ENCODE data around the gene FOXO3. TPM values are rescaled to one million over a fixed set of nuclear protein-coding genes. Genes with fewer than 3 reads are reported as not detected.

The FOXO3 gene
- total RNA-seq, 2 donors from 2014 or later = 33.4 to 61.7 TPM

- no peak for DNase-seq
- Histone ChIP-seq H3K4me3 (no peak overlapping the region), H3K27me3 (no peaks in the 10 kb centered on the region), H3K4me1 (no peaks in the 10 kb centered on the region), H3K9ac (ENCODE audit: low read depth in 2 of 2, low read length in 2 of 2) (no peak overlapping the region), H3K36me3 (no peaks in the 10 kb centered on the region), H3K9me3 (no peaks in the 10 kb centered on the region), H3K27ac (peak overlapping the region; percentile 2)
- TF ChIP-seq, protein P1, sequence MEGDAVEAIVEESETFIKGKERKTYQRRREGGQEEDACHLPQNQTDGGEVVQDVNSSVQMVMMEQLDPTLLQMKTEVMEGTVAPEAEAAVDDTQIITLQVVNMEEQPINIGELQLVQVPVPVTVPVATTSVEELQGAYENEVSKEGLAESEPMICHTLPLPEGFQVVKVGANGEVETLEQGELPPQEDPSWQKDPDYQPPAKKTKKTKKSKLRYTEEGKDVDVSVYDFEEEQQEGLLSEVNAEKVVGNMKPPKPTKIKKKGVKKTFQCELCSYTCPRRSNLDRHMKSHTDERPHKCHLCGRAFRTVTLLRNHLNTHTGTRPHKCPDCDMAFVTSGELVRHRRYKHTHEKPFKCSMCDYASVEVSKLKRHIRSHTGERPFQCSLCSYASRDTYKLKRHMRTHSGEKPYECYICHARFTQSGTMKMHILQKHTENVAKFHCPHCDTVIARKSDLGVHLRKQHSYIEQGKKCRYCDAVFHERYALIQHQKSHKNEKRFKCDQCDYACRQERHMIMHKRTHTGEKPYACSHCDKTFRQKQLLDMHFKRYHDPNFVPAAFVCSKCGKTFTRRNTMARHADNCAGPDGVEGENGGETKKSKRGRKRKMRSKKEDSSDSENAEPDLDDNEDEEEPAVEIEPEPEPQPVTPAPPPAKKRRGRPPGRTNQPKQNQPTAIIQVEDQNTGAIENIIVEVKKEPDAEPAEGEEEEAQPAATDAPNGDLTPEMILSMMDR (IDR thresholded peaks at IDR 0.05) = no peak
- intact Hi-C loops (cut with DNase I) = no loop called here
Observed at GRCh38 chr6:108650325-108650724, 89.6 kb downstream of the FOXO3 start.

DNA sequence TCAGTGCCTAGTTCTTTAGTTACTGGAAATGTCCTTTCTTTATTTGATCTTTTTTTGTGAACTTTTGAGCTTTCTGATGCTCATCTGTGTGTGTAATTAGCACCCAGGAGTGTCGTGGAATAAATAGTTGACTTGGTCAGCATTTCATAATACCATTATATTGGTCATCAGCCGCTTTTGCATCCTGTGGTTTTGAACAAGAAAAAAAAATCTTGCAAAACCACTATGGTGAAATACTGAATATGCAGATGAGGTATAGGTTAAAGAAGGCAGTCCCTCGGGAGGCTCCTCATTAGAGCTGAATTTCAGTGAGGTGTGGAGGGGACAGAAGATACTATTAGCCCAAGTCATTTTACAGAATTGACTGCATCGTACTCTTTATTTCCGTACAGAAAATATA, 90.1 kb downstream of the FOXO3 start:
- Histone ChIP-seq H3K9me3 (no peaks in the 10 kb centered on the region), H3K27me3 (no peaks in the 10 kb centered on the region), H3K4me1 (no peaks in the 10 kb centered on the region), H3K36me3 (no peaks in the 10 kb centered on the region), H3K4me3 (no peak overlapping the region), H3K27ac (peak overlapping the region; percentile 29), H3K9ac (ENCODE audit: low read depth in 2 of 2, low read length in 2 of 2) (no peak overlapping the region)
- TF ChIP-seq, protein P1 (IDR thresholded peaks at IDR 0.05) = no peak
- intact Hi-C loops (cut with DNase I) = no loop called here
- DNase-seq = no peak

- intact Hi-C loops (cut with DNase I) = no loop called here
- Histone ChIP-seq H3K36me3 (no peaks in the 10 kb centered on the region), H3K4me3 (no peak overlapping the region), H3K27me3 (no peaks in the 10 kb centered on the region), H3K9me3 (no peaks in the 10 kb centered on the region), H3K9ac (ENCODE audit: low read depth in 2 of 2, low read length in 2 of 2) (peak overlapping the region in 1 of 2 donors; percentile 17), H3K4me1 (peaks cover 4% of the 10 kb centered on the region), H3K27ac (peak overlapping the region; percentile 29)
- DNase-seq = no peak
- TF ChIP-seq, protein P1 (IDR thresholded peaks at IDR 0.05) = no peak
Observed at GRCh38 chr6:108651340-108652227, 90.9 kb downstream of the FOXO3 start.

DNA sequence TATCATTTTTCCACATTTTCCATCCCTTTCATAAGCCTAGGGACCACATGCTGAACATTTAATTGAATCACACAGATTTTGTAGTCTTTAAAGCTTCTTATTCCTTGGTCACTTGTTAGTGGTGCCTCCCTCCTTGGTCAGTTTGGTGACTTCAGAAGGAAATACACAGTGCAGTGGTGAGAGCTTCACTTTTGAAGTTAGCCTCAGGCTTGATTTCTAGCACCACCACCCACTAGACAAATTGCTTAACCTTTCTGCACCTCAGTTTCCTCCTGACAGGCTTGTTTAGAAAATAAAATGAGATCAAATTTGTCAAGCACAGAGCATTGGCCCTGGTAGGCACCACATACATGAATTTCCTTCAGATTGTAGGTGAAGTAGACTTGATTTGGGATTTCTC, 91.7 kb downstream of the FOXO3 start:
- TF ChIP-seq, protein P1 (IDR thresholded peaks at IDR 0.05) = no peak
- Histone ChIP-seq H3K36me3 (no peaks in the 10 kb centered on the region), H3K9ac (ENCODE audit: low read depth in 2 of 2, low read length in 2 of 2) (no peak overlapping the region), H3K27me3 (no peaks in the 10 kb centered on the region), H3K9me3 (no peaks in the 10 kb centered on the region), H3K4me3 (no peak overlapping the region), H3K27ac (peak overlapping the region; percentile 29), H3K4me1 (peaks cover 9% of the 10 kb centered on the region)
- intact Hi-C loops (cut with DNase I) = no loop called here
- no peak for DNase-seq

DNA sequence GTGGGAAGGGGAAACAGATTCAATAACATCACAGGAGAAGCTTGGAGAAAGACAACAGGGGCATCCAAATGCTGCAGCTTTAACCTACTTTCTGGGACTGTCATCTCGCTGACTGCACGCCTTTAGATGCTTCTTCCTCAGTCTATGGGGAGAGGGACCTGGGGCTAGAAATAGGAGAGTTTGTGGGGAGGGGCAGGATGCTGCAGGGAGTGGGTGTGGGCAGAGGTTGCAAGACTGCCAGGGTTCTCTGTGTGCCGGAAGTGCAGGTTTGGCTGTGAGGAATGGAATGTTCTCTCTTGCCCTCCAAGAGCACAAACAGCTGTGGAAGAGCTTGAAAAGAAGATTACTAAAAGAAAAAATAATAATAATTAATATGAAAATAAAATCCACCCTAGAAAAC, 93.2 kb downstream of the FOXO3 start:
- Histone ChIP-seq H3K9ac (ENCODE audit: low read depth in 2 of 2, low read length in 2 of 2) (no peak overlapping the region), H3K9me3 (no peaks in the 10 kb centered on the region), H3K36me3 (no peaks in the 10 kb centered on the region), H3K4me1 (peaks cover 9% of the 10 kb centered on the region), H3K27me3 (no peaks in the 10 kb centered on the region), H3K27ac (peak overlapping the region; percentile 4), H3K4me3 (no peak overlapping the region)
- DNase-seq = no peak
- intact Hi-C loops (cut with DNase I) = no loop called here
- TF ChIP-seq, protein P1 (IDR thresholded peaks at IDR 0.05) = no peak
